HG03354 (cell line): ENCODE measurements around the gene HOXB8.
A peak's percentile ranks its signal among the peaks of the same experiment; 100 is the strongest.

Source experiments
- ATAC-seq: cut with Tn5 transposase; IDR thresholded peaks from one replicate; pipeline ENCODE4 v1.9.1; 2021; ENCODE audit warnings: mild to moderate bottlenecking; ENCODE audit not compliant: unreplicated experiment, poor library complexity, severe bottlenecking

HOXB8 gene

GRCh38 chr17:48625495-48626244 is 10.6 kb upstream of the HOXB8 start:
- ATAC-seq: no peak

GRCh38 chr17:48624544-48625494 is 9.7 kb upstream of the HOXB8 start:
- no peak for ATAC-seq

- no peak for ATAC-seq
Observed at GRCh38 chr17:48624118-48624517, 9.0 kb upstream of the HOXB8 start.

- no peak for ATAC-seq
Observed at GRCh38 chr17:48623583-48623982, 8.5 kb upstream of the HOXB8 start.

- no peak for ATAC-seq
Observed at GRCh38 chr17:48622857-48623256, 7.8 kb upstream of the HOXB8 start.

GRCh38 chr17:48621410-48622392 is 6.6 kb upstream of the HOXB8 start:
- ATAC-seq: no peak

GRCh38 chr17:48620461-48621139 is 5.5 kb upstream of the HOXB8 start:
- no peak for ATAC-seq

- ATAC-seq: no peak
Observed at GRCh38 chr17:48619826-48620449, 4.8 kb upstream of the HOXB8 start.

GRCh38 chr17:48618256-48618896 is 3.3 kb upstream of the HOXB8 start:
- peak; percentile 49 for ATAC-seq

GRCh38 chr17:48617471-48618255 is 2.6 kb upstream of the HOXB8 start:
- ATAC-seq: no peak

GRCh38 chr17:48616717-48617470 is 1.8 kb upstream of the HOXB8 start:
- ATAC-seq: no peak

- ATAC-seq: no peak
Observed at GRCh38 chr17:48615963-48616716, 1.0 kb upstream of the HOXB8 start.

GRCh38 chr17:48613862-48614694 is 1.0 kb downstream of the HOXB8 start:
- no peak for ATAC-seq

- ATAC-seq: peak; percentile 54
Observed at GRCh38 chr17:48612854-48613691, 2.0 kb downstream of the HOXB8 start.
